D721Med (cell line): ENCODE data around the gene PLCB4.

Experiments
- DNase-seq: peaks from one replicate; pipeline ENCODE4 v3.0.0; 2011; ENCODE audit warnings: low spot score; ENCODE audit not compliant: insufficient read length
- FAIRE-seq: peaks from 2 replicates; lab custom pipeline; 2011; peaks lifted over from hg19 to GRCh38; lab: Jason Lieb, UNC
- TF ChIP-seq, protein P1 (sequence below): IDR thresholded peaks from 2 replicates; pipeline ENCODE4 v1.5.1; 2012; ENCODE audit warnings: mild to moderate bottlenecking, control low read depth; ENCODE audit not compliant: insufficient read depth; ENCODE audit errors: missing control alignments

The PLCB4 gene

GRCh38 chr20:9269280-9269971 is 200.5 kb downstream of the PLCB4 start:
- TF ChIP-seq, protein P1, sequence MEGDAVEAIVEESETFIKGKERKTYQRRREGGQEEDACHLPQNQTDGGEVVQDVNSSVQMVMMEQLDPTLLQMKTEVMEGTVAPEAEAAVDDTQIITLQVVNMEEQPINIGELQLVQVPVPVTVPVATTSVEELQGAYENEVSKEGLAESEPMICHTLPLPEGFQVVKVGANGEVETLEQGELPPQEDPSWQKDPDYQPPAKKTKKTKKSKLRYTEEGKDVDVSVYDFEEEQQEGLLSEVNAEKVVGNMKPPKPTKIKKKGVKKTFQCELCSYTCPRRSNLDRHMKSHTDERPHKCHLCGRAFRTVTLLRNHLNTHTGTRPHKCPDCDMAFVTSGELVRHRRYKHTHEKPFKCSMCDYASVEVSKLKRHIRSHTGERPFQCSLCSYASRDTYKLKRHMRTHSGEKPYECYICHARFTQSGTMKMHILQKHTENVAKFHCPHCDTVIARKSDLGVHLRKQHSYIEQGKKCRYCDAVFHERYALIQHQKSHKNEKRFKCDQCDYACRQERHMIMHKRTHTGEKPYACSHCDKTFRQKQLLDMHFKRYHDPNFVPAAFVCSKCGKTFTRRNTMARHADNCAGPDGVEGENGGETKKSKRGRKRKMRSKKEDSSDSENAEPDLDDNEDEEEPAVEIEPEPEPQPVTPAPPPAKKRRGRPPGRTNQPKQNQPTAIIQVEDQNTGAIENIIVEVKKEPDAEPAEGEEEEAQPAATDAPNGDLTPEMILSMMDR = no peak
- FAIRE-seq (no peak), DNase-seq (no peak)

DNA sequence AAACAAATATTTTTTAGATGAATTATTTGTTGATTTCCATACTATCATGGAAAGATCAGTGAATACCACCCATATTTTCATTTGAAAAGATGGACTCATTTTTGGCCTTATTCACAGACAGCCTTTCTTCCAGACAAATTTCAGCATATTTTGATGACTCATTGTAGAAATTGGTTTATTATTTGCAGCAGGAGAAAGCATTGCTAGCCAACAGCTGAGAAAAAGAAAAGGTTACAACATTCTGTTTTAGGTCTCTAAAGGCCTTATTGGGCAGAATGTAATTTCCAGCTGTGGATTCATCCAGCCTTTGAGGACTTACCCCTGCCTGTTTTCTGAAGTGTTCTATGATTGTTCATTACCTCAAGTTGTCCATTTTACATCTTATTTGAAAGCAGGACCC is 201.9 kb downstream of the PLCB4 start:
- FAIRE-seq (no peak), DNase-seq (no peak)
- TF ChIP-seq, protein P1 = no peak

GRCh38 chr20:9276966-9277468 is 208.1 kb downstream of the PLCB4 start:
- no peak for FAIRE-seq
- DNase-seq = no peak
- TF ChIP-seq, protein P1 = no peak

DNA sequence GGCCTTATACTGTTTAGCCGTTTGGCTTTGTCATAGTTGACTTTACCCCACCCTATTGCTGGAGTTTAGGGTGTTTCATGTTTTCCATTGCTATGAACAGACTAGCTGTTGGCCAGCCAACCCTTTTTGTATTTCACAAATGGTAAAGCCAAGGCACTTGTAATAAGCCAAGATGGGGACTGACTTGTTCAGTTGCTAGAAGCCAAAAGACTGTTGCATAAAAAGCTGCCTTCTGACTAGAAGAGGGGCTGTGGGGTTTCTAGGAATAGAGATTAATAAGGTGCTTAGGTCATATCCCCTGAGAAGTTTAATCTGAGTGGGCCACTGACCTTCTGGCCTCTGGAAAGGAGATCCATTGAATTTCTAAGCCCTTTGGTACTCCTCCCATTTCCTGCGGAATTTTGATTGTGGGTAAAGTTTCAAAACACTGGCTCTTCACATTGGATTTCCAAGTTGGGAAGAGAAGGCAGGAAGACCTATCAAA is 211.1 kb downstream of the PLCB4 start:
- TF ChIP-seq, protein P1 = no peak
- no peak for FAIRE-seq
- DNase-seq = no peak

- FAIRE-seq = no peak
- TF ChIP-seq, protein P1 = no peak
- DNase-seq = no peak
These were observed 211.8 kb downstream of the PLCB4 start for GRCh38 chr20:9280666-9281065.

- no peak for DNase-seq
- TF ChIP-seq, protein P1 = no peak
- no peak for FAIRE-seq
These were observed 212.9 kb downstream of the PLCB4 start for GRCh38 chr20:9281803-9282202.

- no peak for DNase-seq
- no peak for FAIRE-seq
- TF ChIP-seq, protein P1 = no peak
These were observed 216.7 kb downstream of the PLCB4 start for GRCh38 chr20:9285617-9286016.
